K562 (cell line): ENCODE results near the gene C2CD2. TPM values are rescaled to one million over a fixed set of nuclear protein-coding genes. Genes with fewer than 3 reads are reported as not detected.
A peak's percentile ranks its signal among the peaks of the same experiment; 100 is the strongest.

Experiments
- IRF2 ChIP-seq: sonication (generic); formaldehyde crosslinking; IDR thresholded peaks from 2 replicates; pipeline ENCODE4 v1.8.1; 2022; ENCODE audit warnings: mild to moderate bottlenecking, missing genetic modification reagents
- JUN ChIP-seq, 2 experiments: sonication (generic) in 1 of 2; formaldehyde crosslinking in 1 of 2; IDR thresholded peaks; 2 replicates each; pipeline versions ENCODE4 v1.6.1 to v1.8.0; 2012 to 2022; ENCODE audit warnings: borderline replicate concordance in 2 of 2, mild to moderate bottlenecking in 2 of 2, improper control_type of control experiment in 1 of 2, low read depth in 1 of 2, low read length in 1 of 2, missing genetic modification reagents in 1 of 2
- LCOR ChIP-seq: sonication (generic); formaldehyde crosslinking; IDR thresholded peaks from 2 replicates; pipeline ENCODE4 v1.8.0; 2022; ENCODE audit warnings: mild to moderate bottlenecking, missing genetic modification reagents
- NCOA1 ChIP-seq: fragments of 450-650 bp; IDR thresholded peaks from 2 replicates; pipeline ENCODE4 v1.6.1; 2016; ENCODE audit warnings: low read depth
- TAL1 ChIP-seq: fragments of 450-650 bp; IDR thresholded peaks from 2 replicates; pipeline ENCODE4 v1.6.1; 2016; ENCODE audit warnings: mild to moderate bottlenecking
- ZBTB7A ChIP-seq: IDR thresholded peaks from 2 replicates; pipeline ENCODE4 v1.6.1; 2011; ENCODE audit warnings: low read depth, mild to moderate bottlenecking, low read length, moderate library complexity, borderline replicate concordance; ENCODE audit not compliant: control insufficient read depth
- polyA plus RNA-seq, 8 experiments: library from polyadenylated mRNA; depleted of rRNA in 4 of 8; stranded (reverse) in 5 of 8; unstranded in 3 of 8; fragments of >200 nt; fragmentation: Nextera tagmentation in 2 of 8; fragmentation: Illumina TruSeq in 1 of 8; extraction: Ambion mirVana in 2 of 8; extraction: Trizol in 1 of 8; gene quantifications; 2 replicates each; pipeline versions ENCODE4 v1.2.1 to v1.2.3, GENCODE V29; 2011 to 2014; ENCODE audit warnings: inconsistent platforms in 1 of 8, missing spikeins in 1 of 8
- total RNA-seq, 7 experiments: library from RNA; depleted of rRNA in 6 of 7; stranded (reverse); fragments of >200 nt in 6 of 7; fragmentation: Illumina TruSeq in 2 of 7; extraction: Trizol in 2 of 7; gene quantifications; 2 replicates each; pipeline versions ENCODE4 v1.2.1 to v1.2.3, GENCODE V29; 2011 to 2021; ENCODE audit warnings: low replicate concordance in 1 of 7
- TF ChIP-seq, protein P1 (sequence below), 2 experiments: fragments of 450-650 bp; IDR thresholded peaks; 2 replicates each; pipeline ENCODE4 v1.6.1; 2018; ENCODE audit warnings: mild to moderate bottlenecking in 2 of 2, low read depth in 1 of 2; ENCODE audit not compliant: partially characterized antibody in 2 of 2
- TF ChIP-seq, protein P2 (sequence below): fragments of 450-650 bp; formaldehyde crosslinking; conservative IDR thresholded peaks from 2 replicates; pipeline ENCODE4 v1.4.0; 2022; ENCODE audit warnings: mild to moderate bottlenecking, missing genetic modification characterization
- TF ChIP-seq, protein P3 (sequence below): fragments of 450-650 bp; IDR thresholded peaks from 2 replicates; pipeline ENCODE4 v1.6.1; 2016; ENCODE audit warnings: borderline replicate concordance
- TF ChIP-seq, protein P4 (sequence below): fragments of 250-450 bp; sonication (Bioruptor Pico); IDR thresholded peaks from 2 replicates; pipeline ENCODE4 v1.9.0; 2021; ENCODE audit warnings: mild to moderate bottlenecking
- TF ChIP-seq, protein P5 (sequence below): sonication (generic); formaldehyde crosslinking; IDR thresholded peaks from 2 replicates; pipeline ENCODE4 v1.8.0; 2022; ENCODE audit warnings: mild to moderate bottlenecking, missing genetic modification reagents, borderline replicate concordance
- TF ChIP-seq, protein P6 (sequence below), 2 experiments: IDR thresholded peaks in 1 of 2; conservative IDR thresholded peaks in 1 of 2; 2 replicates each; pipeline ENCODE4 v1.6.1; 2016; ENCODE audit warnings: low read depth in 2 of 2, mild to moderate bottlenecking in 1 of 2, missing compliant biosample characterization in 1 of 2, missing genetic modification characterization in 1 of 2, moderate library complexity in 1 of 2

The C2CD2 gene
- total and polyA plus RNA-seq, 9 of the 15 experiments (the other 6 are each of a cell fraction or from before 2014, with no cell fraction given), result 1.3 to 21.6 (median 12.1) TPM

DNA sequence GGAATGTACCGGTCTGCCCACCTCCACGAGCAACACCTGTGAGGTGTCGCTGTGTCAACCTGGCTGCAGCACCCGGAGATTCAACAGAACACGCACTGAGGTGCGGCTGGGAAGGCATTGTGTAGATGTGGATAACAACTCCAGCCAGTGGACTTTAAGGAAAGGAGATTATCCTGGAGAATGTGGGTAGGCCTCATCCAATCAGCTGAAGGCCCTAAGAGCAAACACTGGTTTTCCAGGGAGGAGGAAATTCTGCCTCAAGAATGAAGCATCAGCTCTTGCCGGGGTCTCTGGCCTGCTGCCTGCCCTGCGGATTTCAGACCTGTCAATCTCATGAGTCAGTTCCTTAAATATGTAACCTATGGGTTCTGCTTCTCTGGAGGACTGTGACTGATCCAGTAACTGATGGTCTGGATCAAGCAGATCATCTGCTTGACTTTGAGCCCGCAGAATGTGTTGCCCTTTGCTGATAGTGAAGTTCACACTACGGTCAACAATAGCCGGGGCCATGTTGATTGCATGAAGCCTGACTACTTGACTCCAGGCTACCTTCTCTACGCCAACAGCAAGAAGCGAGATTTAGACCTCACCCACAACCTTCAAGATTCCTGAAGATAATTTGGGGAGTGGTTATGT, 58.8 kb downstream of the C2CD2 start (continued):
- TF ChIP-seq, protein P1, sequence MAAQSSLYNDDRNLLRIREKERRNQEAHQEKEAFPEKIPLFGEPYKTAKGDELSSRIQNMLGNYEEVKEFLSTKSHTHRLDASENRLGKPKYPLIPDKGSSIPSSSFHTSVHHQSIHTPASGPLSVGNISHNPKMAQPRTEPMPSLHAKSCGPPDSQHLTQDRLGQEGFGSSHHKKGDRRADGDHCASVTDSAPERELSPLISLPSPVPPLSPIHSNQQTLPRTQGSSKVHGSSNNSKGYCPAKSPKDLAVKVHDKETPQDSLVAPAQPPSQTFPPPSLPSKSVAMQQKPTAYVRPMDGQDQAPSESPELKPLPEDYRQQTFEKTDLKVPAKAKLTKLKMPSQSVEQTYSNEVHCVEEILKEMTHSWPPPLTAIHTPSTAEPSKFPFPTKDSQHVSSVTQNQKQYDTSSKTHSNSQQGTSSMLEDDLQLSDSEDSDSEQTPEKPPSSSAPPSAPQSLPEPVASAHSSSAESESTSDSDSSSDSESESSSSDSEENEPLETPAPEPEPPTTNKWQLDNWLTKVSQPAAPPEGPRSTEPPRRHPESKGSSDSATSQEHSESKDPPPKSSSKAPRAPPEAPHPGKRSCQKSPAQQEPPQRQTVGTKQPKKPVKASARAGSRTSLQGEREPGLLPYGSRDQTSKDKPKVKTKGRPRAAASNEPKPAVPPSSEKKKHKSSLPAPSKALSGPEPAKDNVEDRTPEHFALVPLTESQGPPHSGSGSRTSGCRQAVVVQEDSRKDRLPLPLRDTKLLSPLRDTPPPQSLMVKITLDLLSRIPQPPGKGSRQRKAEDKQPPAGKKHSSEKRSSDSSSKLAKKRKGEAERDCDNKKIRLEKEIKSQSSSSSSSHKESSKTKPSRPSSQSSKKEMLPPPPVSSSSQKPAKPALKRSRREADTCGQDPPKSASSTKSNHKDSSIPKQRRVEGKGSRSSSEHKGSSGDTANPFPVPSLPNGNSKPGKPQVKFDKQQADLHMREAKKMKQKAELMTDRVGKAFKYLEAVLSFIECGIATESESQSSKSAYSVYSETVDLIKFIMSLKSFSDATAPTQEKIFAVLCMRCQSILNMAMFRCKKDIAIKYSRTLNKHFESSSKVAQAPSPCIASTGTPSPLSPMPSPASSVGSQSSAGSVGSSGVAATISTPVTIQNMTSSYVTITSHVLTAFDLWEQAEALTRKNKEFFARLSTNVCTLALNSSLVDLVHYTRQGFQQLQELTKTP (IDR thresholded peaks at IDR 0.05; ENCODE audit: low read depth in 1 of 2, partially characterized antibody in 2 of 2), result peak in 1 of 2 experiments; percentile 39
- TF ChIP-seq, protein P2, sequence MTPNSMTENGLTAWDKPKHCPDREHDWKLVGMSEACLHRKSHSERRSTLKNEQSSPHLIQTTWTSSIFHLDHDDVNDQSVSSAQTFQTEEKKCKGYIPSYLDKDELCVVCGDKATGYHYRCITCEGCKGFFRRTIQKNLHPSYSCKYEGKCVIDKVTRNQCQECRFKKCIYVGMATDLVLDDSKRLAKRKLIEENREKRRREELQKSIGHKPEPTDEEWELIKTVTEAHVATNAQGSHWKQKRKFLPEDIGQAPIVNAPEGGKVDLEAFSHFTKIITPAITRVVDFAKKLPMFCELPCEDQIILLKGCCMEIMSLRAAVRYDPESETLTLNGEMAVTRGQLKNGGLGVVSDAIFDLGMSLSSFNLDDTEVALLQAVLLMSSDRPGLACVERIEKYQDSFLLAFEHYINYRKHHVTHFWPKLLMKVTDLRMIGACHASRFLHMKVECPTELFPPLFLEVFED (CRISPR knock-in tag), result no peak
- TF ChIP-seq, protein P3, sequence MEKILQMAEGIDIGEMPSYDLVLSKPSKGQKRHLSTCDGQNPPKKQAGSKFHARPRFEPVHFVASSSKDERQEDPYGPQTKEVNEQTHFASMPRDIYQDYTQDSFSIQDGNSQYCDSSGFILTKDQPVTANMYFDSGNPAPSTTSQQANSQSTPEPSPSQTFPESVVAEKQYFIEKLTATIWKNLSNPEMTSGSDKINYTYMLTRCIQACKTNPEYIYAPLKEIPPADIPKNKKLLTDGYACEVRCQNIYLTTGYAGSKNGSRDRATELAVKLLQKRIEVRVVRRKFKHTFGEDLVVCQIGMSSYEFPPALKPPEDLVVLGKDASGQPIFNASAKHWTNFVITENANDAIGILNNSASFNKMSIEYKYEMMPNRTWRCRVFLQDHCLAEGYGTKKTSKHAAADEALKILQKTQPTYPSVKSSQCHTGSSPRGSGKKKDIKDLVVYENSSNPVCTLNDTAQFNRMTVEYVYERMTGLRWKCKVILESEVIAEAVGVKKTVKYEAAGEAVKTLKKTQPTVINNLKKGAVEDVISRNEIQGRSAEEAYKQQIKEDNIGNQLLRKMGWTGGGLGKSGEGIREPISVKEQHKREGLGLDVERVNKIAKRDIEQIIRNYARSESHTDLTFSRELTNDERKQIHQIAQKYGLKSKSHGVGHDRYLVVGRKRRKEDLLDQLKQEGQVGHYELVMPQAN, result no peak
- peak; percentile 58; the same call in 1 of the 2 replicates for TF ChIP-seq NCOA1
- TF ChIP-seq JUN (IDR thresholded peaks at IDR 0.05; ENCODE audit: borderline replicate concordance, low read depth, low read length), result peak; percentile 10; the same call in 1 of the 2 replicates
- no peak for TF ChIP-seq JUN (CRISPR knock-in tag; IDR thresholded peaks at IDR 0.05; ENCODE audit: borderline replicate concordance)
- peak; percentile 74 for TF ChIP-seq TAL1
- 0 out of 2 replicates have a peak, but pooled peaks have one; percentile 27 for TF ChIP-seq ZBTB7A
- TF ChIP-seq IRF2 (CRISPR knock-in tag), result no peak
- TF ChIP-seq, protein P4, sequence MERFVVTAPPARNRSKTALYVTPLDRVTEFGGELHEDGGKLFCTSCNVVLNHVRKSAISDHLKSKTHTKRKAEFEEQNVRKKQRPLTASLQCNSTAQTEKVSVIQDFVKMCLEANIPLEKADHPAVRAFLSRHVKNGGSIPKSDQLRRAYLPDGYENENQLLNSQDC, result no peak
- TF ChIP-seq, protein P5, sequence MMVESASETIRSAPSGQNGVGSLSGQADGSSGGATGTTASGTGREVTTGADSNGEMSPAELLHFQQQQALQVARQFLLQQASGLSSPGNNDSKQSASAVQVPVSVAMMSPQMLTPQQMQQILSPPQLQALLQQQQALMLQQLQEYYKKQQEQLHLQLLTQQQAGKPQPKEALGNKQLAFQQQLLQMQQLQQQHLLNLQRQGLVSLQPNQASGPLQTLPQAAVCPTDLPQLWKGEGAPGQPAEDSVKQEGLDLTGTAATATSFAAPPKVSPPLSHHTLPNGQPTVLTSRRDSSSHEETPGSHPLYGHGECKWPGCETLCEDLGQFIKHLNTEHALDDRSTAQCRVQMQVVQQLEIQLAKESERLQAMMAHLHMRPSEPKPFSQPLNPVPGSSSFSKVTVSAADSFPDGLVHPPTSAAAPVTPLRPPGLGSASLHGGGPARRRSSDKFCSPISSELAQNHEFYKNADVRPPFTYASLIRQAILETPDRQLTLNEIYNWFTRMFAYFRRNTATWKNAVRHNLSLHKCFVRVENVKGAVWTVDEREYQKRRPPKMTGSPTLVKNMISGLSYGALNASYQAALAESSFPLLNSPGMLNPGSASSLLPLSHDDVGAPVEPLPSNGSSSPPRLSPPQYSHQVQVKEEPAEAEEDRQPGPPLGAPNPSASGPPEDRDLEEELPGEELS, result peak; percentile 70; the same call in 1 of the 2 replicates
- TF ChIP-seq LCOR, result peak; percentile 76; the same call in 1 of the 2 replicates
- TF ChIP-seq, protein P6, sequence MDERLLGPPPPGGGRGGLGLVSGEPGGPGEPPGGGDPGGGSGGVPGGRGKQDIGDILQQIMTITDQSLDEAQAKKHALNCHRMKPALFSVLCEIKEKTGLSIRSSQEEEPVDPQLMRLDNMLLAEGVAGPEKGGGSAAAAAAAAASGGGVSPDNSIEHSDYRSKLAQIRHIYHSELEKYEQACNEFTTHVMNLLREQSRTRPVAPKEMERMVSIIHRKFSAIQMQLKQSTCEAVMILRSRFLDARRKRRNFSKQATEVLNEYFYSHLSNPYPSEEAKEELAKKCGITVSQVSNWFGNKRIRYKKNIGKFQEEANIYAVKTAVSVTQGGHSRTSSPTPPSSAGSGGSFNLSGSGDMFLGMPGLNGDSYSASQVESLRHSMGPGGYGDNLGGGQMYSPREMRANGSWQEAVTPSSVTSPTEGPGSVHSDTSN (CRISPR knock-in tag; IDR thresholded peaks at IDR 0.05; ENCODE audit: low read depth), result peak; percentile 49
- TF ChIP-seq, protein P6 (tag; conservative IDR thresholded peaks at IDR 0.05; ENCODE audit: low read depth), result peak; percentile 62
